Naive thymus-derived CD4-positive, alpha-beta T cell (primary cell): Measurements from ENCODE around the gene RAB32. TPM values are rescaled to one million over a fixed set of nuclear protein-coding genes. Genes with fewer than 3 reads are reported as not detected.
"Not testable (repeated sequence)": the region's sequence is repeated elsewhere in the genome, so short reads cannot be mapped to it uniquely, and the experiment has no call there.

Source experiments
- ATAC-seq: fragments of 150-1000 bp; cut with Tn5 transposase; 2 replicates; pipeline ENCODE4 v1.10.0; 2021; ENCODE audit warnings: mild to moderate bottlenecking, moderate library complexity
- CTCF ChIA-PET: fragments of 350-600 bp; sonication (Branson Sonifier 250); formaldehyde crosslinking; loops from one replicate; lab custom pipeline; 2021; ENCODE audit warnings: antibody characterized with exemption; lab: Charles Lee
- POLR2A ChIA-PET: fragments of 350-600 bp; sonication (Branson Sonifier 250); formaldehyde crosslinking; loops from one replicate; lab custom pipeline; 2021; ENCODE audit warnings: antibody characterized with exemption, inconsistent platforms; lab: Charles Lee
- DNase-seq, 9 donors: peaks; one replicate each; pipeline versions ENCODE4 v3.0.0 to v3.0.0-alpha.2; 2020 to 2022; ENCODE audit warnings: mixed read lengths in 1 of 9
- H3K27ac ChIP-seq: one replicate; pipeline ENCODE4 v1.7.0; 2013; ENCODE audit warnings: mild to moderate bottlenecking, low read depth, low read length, moderate library complexity
- H3K27me3 ChIP-seq, 2 donors: one replicate each; pipeline ENCODE4 v1.7.0; 2013; ENCODE audit warnings: low read length in 2 of 2, mild to moderate bottlenecking in 2 of 2, moderate library complexity in 2 of 2; ENCODE audit not compliant: control insufficient read depth in 2 of 2, insufficient read depth in 2 of 2
- H3K36me3 ChIP-seq, 3 experiments: 1 replicate in 2 of 3; 2 replicates in 1 of 3; pipeline ENCODE4 v1.7.0; 2013; ENCODE audit warnings: low read length in 3 of 3, mild to moderate bottlenecking in 3 of 3, moderate library complexity in 1 of 3; ENCODE audit not compliant: insufficient read depth in 3 of 3, control insufficient read depth in 2 of 3
- H3K4me1 ChIP-seq, 2 donors: one replicate each; pipeline ENCODE4 v1.7.0; 2013; ENCODE audit warnings: low read length in 2 of 2, mild to moderate bottlenecking in 2 of 2, moderate library complexity in 1 of 2; ENCODE audit not compliant: control insufficient read depth in 2 of 2, insufficient read depth in 2 of 2
- H3K4me3 ChIP-seq: 2 replicates; pipeline ENCODE4 v1.7.0; 2013; ENCODE audit warnings: mild to moderate bottlenecking, low read length
- H3K9me3 ChIP-seq, 3 experiments: 1 replicate in 2 of 3; 2 replicates in 1 of 3; pipeline ENCODE4 v1.7.0; 2013; ENCODE audit warnings: low read length in 3 of 3; ENCODE audit not compliant: control insufficient read depth in 2 of 3
- H3K27ac Mint-ChIP-seq, 9 donors: one replicate each; pipeline ENCODE4 v1.8.0; 2020 to 2022; ENCODE audit warnings: mixed read lengths in 9 of 9, mild to moderate bottlenecking in 8 of 9, moderate library complexity in 5 of 9, inconsistent platforms in 2 of 9
- H3K27me3 Mint-ChIP-seq, 5 donors: one replicate each; pipeline ENCODE4 v1.8.0; 2021 to 2022; ENCODE audit warnings: mixed read lengths in 5 of 5, mild to moderate bottlenecking in 1 of 5
- H3K36me3 Mint-ChIP-seq, 5 donors: one replicate each; pipeline ENCODE4 v1.8.0; 2020 to 2022; ENCODE audit warnings: mixed read lengths in 5 of 5, mild to moderate bottlenecking in 3 of 5, inconsistent platforms in 1 of 5
- H3K4me1 Mint-ChIP-seq, 7 donors: one replicate each; pipeline ENCODE4 v1.8.0; 2020 to 2022; ENCODE audit warnings: mixed read lengths in 7 of 7, mild to moderate bottlenecking in 3 of 7, inconsistent platforms in 1 of 7
- H3K4me3 Mint-ChIP-seq, 10 donors: one replicate each; pipeline ENCODE4 v1.8.0; 2020 to 2022; ENCODE audit warnings: mild to moderate bottlenecking in 10 of 10, mixed read lengths in 10 of 10, moderate library complexity in 6 of 10, inconsistent platforms in 2 of 10
- H3K9me3 Mint-ChIP-seq, 11 donors: one replicate each; pipeline ENCODE4 v1.8.0; 2020 to 2022; ENCODE audit warnings: mixed read lengths in 11 of 11, mild to moderate bottlenecking in 4 of 11, inconsistent platforms in 1 of 11, moderate library complexity in 1 of 11
- intact Hi-C, 2 donors: fragments of 100-400 bp; cut with micrococcal nuclease; formaldehyde crosslinking; loops; one replicate each; pipeline ENCODE4 v1.15.1; 2023
- polyA plus RNA-seq, 2 donors: library from polyadenylated mRNA; unstranded; fragments of 300-500 nt; fragmentation: Illumina TruSeq; gene quantifications; one replicate each; pipeline ENCODE4 v1.2.3, GENCODE V29; 2021
- total RNA-seq, 6 experiments: library from RNA in 5 of 6; stranded (reverse) in 5 of 6; gene quantifications; 1 replicate in 5 of 6; 2 replicates in 1 of 6; pipeline ENCODE4 v1.2.3 and lab custom pipeline; 2021 to 2026

RAB32 gene
- total and polyA plus RNA-seq, 7 experiments from 2014 or later = 0.24 to 22.5 (median 0.92) TPM

DNA sequence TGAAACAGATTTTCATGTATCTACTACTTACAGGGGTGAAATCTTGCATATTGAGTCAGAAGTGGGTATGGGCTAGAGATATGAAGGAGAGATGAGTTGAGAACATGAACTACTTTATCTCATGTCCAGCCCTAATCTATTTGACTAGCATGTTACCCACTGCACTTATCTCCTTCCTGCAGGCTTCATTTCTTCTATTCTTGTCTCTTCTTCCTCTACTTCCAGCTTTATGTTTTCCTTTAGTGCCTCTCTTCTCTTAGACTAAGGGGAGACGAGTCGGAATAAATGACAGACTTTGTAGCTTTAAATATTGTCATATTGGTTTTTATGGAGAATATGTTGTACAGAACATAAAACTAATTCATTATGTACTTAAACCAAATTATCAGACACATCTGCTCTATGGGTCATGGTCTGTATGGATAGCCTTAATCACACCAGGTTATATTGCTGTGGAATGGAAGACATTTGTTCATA, 5.3 kb downstream of the RAB32 start:
- no peak for DNase-seq
- Histone ChIP-seq H3K4me3 (no peak overlapping the region), H3K36me3 (no peaks in the 10 kb centered on the region), H3K27ac (no peak overlapping the region), H3K4me1 (no peaks in the 10 kb centered on the region), H3K9me3 (no peaks in the 10 kb centered on the region), H3K27me3 (no peaks in the 10 kb centered on the region)
- ATAC-seq = peak; percentile 51
- H3K27me3 Mint-ChIP-seq = peaks cover 20 to 33% (median 26%) of the 10 kb centered on the region in 5 donors
- H3K9me3 Mint-ChIP-seq = peaks cover 0 to 5% (median 0%) of the 10 kb centered on the region in 11 donors
- CTCF ChIA-PET = no interaction called here
- POLR2A ChIA-PET = no interaction called here
- H3K36me3 Mint-ChIP-seq = no peaks in the 10 kb centered on the region
- no peak overlapping the region for H3K27ac Mint-ChIP-seq
- peaks cover 0 to 13% (median 9%) of the 10 kb centered on the region in 7 donors for H3K4me1 Mint-ChIP-seq
- no peak overlapping the region for H3K4me3 Mint-ChIP-seq
- intact Hi-C loops = loop anchor here in 1 of 2 donors (10.0 kb wide), 2 partner anchors 156 to 236 kb away; no protein-coding TSS in a partner anchor

DNA sequence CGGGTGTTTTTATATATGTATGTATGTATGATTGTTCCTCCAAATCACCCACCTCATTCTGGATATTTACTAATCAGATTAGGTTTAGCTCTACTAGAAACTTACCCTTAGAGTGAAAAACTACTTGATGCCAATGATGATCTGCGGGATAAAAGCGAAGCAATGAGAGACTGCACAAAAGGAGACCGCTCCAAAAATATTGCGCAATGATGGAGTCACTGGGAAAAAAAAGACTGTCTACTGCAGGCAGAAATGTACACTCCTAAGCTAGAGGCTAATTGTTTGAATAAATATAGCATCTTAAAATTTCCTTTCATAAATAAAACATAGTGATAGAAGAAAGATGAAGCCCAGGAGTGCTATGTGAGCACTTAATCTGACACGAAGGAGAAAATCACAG, 7.3 kb downstream of the RAB32 start:
- no peaks in the 10 kb centered on the region for H3K9me3 Mint-ChIP-seq
- H3K27me3 Mint-ChIP-seq = peaks cover 3 to 13% (median 9%) of the 10 kb centered on the region in 5 donors
- DNase-seq (no peak), ATAC-seq (no peak)
- CTCF ChIA-PET = interaction anchor here (0.6 kb wide), 1 partner anchor 107 kb away, joined by 4 read pairs; no protein-coding TSS in a partner anchor
- peaks cover 0 to 2% (median 0%) of the 10 kb centered on the region in 7 donors for H3K4me1 Mint-ChIP-seq
- no peaks in the 10 kb centered on the region for H3K36me3 Mint-ChIP-seq
- Histone ChIP-seq H3K27me3 (no peaks in the 10 kb centered on the region), H3K9me3 (no peaks in the 10 kb centered on the region), H3K4me1 (no peaks in the 10 kb centered on the region), H3K27ac (no peak overlapping the region), H3K4me3 (no peak overlapping the region), H3K36me3 (no peaks in the 10 kb centered on the region)
- H3K27ac Mint-ChIP-seq = no peak overlapping the region
- H3K4me3 Mint-ChIP-seq = no peak overlapping the region
- intact Hi-C loops = no loop called here
- POLR2A ChIA-PET = no interaction called here

DNA sequence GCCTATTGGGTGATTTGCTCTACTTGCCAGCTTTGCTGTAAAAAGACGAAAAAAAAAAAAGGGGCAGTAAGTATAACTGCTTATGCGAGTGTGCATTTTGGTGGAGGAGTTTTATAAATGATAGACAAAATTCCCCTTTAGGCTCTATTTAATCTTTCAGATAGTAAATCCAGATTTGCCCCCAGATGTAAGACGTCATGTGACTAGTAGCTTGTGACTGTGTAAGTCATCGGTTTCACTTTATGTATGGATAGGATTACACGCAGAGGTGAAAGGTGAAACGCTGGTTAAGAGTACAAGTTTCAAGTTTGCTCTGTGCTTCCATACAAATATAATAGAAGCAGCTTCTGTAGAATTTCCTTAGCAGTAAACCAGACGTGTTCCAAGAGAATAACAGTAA, 7.9 kb downstream of the RAB32 start:
- no peak for ATAC-seq
- H3K4me1 ChIP-seq = no peaks in the 10 kb centered on the region
- H3K27ac Mint-ChIP-seq = no peak overlapping the region
- H3K9me3 ChIP-seq = no peaks in the 10 kb centered on the region
- DNase-seq = no peak
- H3K27me3 ChIP-seq = no peaks in the 10 kb centered on the region
- no peaks in the 10 kb centered on the region for H3K36me3 ChIP-seq
- intact Hi-C loops = no loop called here
- no peak overlapping the region for H3K4me3 ChIP-seq
- H3K27ac ChIP-seq = no peak overlapping the region
- peaks cover 0 to 13% (median 6%) of the 10 kb centered on the region in 5 donors for H3K27me3 Mint-ChIP-seq
- ChIA-PET POLR2A (no interaction called here), CTCF (interaction anchor here (0.6 kb wide), 1 partner anchor 108 kb away, joined by 4 read pairs; no protein-coding TSS in a partner anchor)
- peaks cover 0 to 2% (median 0%) of the 10 kb centered on the region in 7 donors for H3K4me1 Mint-ChIP-seq
- H3K4me3 Mint-ChIP-seq = no peak overlapping the region
- H3K36me3 Mint-ChIP-seq = no peaks in the 10 kb centered on the region
- no peaks in the 10 kb centered on the region for H3K9me3 Mint-ChIP-seq

DNA sequence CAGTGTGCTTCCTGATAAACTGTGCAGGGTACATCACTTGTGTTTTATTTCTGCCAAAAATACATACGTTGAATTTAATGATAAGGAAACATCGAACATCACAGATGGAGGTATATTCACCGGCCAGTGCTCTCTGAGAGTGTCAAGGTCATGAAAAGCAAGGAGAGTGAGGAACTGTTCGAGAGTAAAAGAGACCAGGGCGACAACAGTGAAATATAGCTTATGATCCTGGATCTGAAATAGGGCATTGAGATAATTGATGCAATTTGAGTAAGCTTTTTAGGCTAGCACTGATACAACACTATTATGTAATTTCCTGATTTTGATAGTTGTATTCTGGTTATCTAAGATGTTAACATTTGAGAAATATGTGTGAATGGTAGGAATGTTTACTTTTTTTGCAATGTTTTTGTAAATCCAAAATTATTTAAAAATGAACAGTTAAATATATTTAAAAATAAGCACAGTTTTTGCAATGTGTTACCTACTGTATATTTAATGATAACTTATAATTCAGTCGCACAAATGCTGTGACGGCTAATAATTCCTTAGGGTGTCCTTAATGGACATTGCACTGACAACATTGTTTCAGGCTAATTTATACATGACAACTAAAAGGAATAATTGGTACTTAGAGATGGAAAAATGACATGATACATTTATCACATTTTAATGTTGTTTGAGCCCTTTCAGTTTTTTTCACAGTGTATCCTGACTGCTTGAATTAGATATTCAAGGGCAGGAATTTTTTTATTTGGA, 9.9 kb downstream of the RAB32 start:
- H3K27me3 ChIP-seq = no peaks in the 10 kb centered on the region
- no peak overlapping the region for H3K4me3 ChIP-seq
- H3K4me1 ChIP-seq = no peaks in the 10 kb centered on the region
- H3K36me3 ChIP-seq = no peaks in the 10 kb centered on the region
- H3K27ac Mint-ChIP-seq = no peak overlapping the region
- no peak overlapping the region for H3K27ac ChIP-seq
- no peaks in the 10 kb centered on the region for H3K9me3 Mint-ChIP-seq
- no peaks in the 10 kb centered on the region for H3K36me3 Mint-ChIP-seq
- peaks cover 0 to 8% (median 0%) of the 10 kb centered on the region in 5 donors for H3K27me3 Mint-ChIP-seq
- POLR2A ChIA-PET = no interaction called here
- no peak overlapping the region for H3K4me3 Mint-ChIP-seq
- DNase-seq (no peak), ATAC-seq (no peak)
- no peaks in the 10 kb centered on the region for H3K9me3 ChIP-seq
- intact Hi-C loops = no loop called here
- CTCF ChIA-PET = no interaction called here
- peaks cover 0 to 2% (median 0%) of the 10 kb centered on the region in 7 donors for H3K4me1 Mint-ChIP-seq

DNA sequence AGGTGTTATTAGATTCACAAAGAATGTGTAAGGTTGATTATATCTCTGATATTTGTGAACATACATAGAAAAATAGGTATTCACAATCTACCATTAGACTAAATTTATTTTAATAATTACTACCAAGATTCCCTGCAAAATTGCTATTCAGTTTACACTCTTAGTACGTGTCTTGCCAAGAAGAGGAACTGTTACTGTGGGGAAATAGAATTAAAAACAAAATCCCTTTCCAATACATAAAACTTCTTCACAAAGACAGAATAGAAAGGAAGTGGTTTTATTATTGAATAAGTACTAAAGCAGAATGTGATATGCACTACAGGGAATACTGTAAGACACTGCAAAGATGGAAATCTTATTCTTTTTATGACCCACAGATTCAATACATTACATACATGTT, 17.0 kb downstream of the RAB32 start:
- DNase-seq (no peak), ATAC-seq (no peak)
- H3K36me3 Mint-ChIP-seq = no peaks in the 10 kb centered on the region

DNA sequence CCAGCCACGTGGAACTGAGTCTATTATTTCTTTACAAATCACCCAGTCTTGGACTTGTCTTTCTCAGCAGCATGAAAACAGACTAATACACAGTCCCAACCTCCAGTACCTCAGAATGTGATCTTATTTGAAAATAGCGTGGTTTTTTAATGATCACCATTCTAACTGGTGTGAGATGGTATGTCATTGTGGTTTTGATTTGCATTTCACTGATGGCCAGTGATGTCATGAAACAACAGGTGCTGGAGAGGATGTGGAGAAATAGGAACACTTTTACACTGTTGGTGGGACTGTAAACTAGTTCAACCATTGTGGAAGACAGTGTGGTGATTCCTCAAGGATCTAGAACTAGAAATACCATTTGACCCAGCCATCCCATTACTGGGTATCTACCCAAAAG, 23.0 kb downstream of the RAB32 start:
- H3K4me3 ChIP-seq, H3K4me1 ChIP-seq, ATAC-seq, H3K4me1 Mint-ChIP-seq, H3K27me3 ChIP-seq, H3K36me3 Mint-ChIP-seq, intact Hi-C loops, H3K4me3 Mint-ChIP-seq, H3K27me3 Mint-ChIP-seq, H3K36me3 ChIP-seq, H3K9me3 ChIP-seq, H3K27ac ChIP-seq, DNase-seq, H3K27ac Mint-ChIP-seq, POLR2A ChIA-PET, CTCF ChIA-PET: not testable (repeated sequence)
- peaks cover 2 to 24% (median 7%) of the 10 kb centered on the region in 11 donors for H3K9me3 Mint-ChIP-seq

More for the DNA sequence above, 17.0 kb downstream of the RAB32 start:
- Histone ChIP-seq H3K27ac (no peak overlapping the region), H3K4me3 (no peak overlapping the region), H3K27me3 (no peaks in the 10 kb centered on the region), H3K9me3 (no peaks in the 10 kb centered on the region), H3K4me1 (no peaks in the 10 kb centered on the region), H3K36me3 (no peaks in the 10 kb centered on the region)
- no peaks in the 10 kb centered on the region for H3K9me3 Mint-ChIP-seq
- intact Hi-C loops = no loop called here
- no peaks in the 10 kb centered on the region for H3K4me1 Mint-ChIP-seq
- ChIA-PET POLR2A (no interaction called here), CTCF (no interaction called here)
- no peak overlapping the region for H3K4me3 Mint-ChIP-seq
- H3K27me3 Mint-ChIP-seq = no peaks in the 10 kb centered on the region
- no peak overlapping the region for H3K27ac Mint-ChIP-seq

DNA sequence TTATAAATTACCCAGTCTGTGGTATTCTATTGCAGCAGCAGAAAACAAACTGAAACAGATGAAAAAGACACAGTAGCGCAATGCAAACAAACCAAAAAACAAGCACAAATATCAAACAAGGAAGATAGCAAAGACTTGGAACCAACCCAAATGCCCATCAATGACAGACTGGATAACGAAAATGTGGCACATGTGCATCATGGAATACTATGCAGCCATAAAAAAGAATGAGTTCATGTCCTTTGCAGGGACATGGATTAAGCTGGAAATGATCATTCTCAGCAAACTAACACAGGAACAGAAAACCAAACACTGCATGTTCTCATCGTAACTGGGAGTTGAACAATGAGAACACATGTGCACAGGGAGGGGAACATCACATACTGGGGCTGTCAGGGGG, 25.0 kb downstream of the RAB32 start:
- H3K27me3 ChIP-seq, H3K4me3 Mint-ChIP-seq, DNase-seq, H3K27me3 Mint-ChIP-seq, H3K9me3 ChIP-seq, H3K4me1 Mint-ChIP-seq, ATAC-seq, H3K36me3 Mint-ChIP-seq, CTCF ChIA-PET, H3K4me3 ChIP-seq, POLR2A ChIA-PET, H3K36me3 ChIP-seq, H3K27ac Mint-ChIP-seq, intact Hi-C loops, H3K27ac ChIP-seq, H3K4me1 ChIP-seq: not testable (repeated sequence)
- H3K9me3 Mint-ChIP-seq = peaks cover 2 to 25% (median 10%) of the 10 kb centered on the region in 11 donors
